Measurements from ENCODE around the gene FAM120A. TPM values are rescaled to one million over a fixed set of nuclear protein-coding genes. Genes with fewer than 3 reads are reported as not detected.

Gene FAM120A
- total RNA-seq, 1 experiment from 2014 or later, result 60.5 TPM

DNA sequence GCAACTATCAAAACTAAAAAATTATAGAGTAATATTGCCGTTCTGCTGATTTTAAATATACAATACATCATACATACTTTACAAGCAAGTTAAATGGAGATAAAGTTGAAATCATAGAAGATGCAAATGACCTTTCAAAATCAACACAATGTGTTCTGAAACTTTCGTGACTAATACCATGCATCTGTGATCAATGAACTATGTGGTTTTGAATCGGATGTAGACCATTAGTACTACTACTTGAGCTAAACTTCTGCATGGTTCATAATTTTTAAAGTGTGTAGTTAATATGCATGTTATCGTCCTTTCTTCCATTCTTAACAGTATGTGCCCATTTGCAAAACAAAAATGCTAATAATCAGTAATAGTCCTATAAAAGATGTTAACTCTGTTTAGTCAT is 113.6 kb downstream of the FAM120A start:
- DNase-seq (ENCODE audit: low read depth, low spot score), result no peak
- in situ Hi-C loops (cut with HindIII; ENCODE audit: low pct_unique_long_range_greater_than_20kb, low sequenced_read_pairs), result no loop called here

DNA sequence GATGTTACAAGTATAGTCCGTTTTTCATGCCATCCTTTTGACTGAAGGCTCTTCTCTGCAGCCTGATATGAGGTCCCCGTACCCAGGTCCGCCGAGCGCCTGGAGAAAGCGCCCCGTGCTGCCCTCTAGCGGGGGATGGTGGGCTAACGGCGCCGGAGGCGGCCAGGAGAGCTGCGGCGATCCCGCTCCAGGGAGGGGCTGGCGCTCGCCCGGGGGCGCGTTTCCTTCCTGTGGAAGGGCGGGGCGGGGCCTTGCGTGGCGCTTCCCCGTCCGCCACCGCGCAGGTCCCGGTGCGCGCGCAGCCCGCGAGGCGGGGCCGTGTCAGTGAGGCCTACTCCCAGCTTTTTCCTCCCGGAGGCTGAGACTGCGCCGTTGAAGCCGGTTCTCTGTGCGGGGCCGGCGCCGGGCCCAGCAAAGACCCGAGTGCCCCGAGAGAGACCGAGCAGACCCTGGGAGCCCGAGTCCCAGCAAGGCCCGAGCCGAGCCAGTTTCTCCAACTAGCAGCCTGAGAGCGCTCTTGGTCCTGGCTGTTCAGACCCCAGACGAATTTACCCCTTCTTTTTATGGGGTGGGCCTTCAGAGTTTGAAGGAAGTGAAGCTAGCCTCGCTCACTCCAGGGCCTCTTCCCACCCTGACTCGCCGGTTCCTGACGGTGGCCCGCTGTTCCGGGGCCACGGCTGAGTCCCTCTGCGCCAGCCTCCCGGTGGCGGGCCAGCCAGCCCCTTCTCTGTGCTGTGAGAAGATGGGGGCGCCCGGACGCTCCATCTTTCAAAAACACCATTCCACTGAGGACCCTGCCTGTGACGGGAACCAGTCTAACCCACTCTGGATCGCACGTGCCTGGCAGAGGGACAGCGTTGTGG is 115.2 kb downstream of the FAM120A start:
- DNase-seq (ENCODE audit: low read depth, low spot score), result peak; percentile 91
- in situ Hi-C loops (cut with HindIII; ENCODE audit: low pct_unique_long_range_greater_than_20kb, low sequenced_read_pairs), result no loop called here

DNA sequence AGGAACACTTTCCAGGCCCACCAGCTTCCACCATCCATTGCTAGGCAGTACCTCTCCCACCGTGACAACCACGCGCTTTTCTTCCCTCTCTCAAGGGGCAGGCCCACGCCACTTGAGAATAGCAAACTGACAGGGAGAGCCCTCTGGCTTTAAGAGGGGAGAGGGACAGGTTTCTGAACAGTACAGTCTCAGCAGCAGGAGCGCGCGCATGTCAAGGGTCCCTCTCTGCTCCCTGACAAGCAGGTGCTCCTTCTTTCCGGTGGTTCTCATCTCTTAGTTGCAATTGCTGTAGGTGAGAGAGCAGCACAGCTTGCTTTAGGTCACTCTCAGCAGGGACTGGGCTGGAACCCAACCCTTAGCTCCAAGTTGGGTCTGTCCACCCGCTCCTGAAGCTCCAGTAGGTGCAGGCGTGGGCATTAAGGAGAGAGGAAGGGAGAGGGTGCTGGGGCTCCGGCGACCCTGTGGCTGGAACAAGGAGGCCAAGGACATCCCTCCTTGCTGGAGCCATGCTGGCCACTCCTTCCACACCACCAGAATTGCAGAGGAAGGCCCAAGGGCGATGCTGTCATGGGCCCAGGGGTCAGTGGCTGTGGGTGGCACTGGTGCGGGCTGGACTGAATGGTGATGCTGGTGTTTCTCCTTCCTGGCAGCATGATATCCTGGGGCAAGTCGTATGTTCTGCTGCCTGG is 115.9 kb downstream of the FAM120A start:
- DNase-seq (ENCODE audit: low read depth, low spot score), result no peak
- in situ Hi-C loops (cut with HindIII; ENCODE audit: low pct_unique_long_range_greater_than_20kb, low sequenced_read_pairs), result no loop called here

DNA sequence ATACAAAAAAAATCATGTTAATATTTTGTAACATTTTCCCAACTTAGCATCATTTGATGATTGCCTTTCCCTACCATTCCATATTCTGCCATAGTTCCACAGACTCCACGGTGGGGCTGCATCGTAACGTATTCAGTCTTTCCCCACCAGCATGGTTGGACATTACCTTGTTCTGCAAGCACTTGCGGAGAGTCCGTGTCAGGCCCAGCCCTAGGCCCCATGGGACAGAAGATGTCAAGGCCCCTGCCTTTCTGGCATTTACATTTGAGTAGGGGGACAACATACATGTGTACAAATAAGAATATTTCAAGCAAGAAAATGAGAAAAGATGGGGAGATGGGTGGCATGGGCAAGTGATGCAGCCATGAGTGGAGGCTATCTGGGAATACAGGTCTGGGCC is 116.7 kb downstream of the FAM120A start:
- no peak for DNase-seq (ENCODE audit: low read depth, low spot score)
- in situ Hi-C loops (cut with HindIII; ENCODE audit: low pct_unique_long_range_greater_than_20kb, low sequenced_read_pairs), result no loop called here

DNA sequence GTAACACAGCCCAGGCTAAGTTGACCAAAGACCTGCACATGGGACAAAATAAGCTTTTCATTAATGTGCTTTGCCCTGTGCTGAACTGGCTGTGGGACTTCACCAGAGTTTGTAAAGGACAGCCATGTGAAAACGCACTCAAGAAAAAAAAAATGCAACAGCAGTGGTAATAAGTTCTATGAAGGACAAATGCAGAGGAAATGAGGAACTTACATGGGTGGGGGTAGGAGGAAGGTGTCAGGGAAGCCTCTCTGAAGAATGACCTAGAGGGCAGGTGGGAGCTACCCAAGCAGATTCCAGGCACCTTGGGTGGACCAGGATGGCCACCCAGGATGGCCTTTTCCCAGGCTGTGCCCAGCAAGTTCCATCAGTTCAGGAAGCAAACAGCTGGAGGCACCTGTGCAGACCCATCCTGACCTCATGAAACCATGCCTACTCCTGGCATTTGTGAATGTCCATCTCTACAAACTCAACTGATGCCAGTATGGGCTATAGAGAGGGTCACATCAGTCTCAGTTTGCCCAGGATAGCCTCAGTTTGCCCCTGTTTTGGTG is 118.2 kb downstream of the FAM120A start:
- in situ Hi-C loops (cut with HindIII; ENCODE audit: low pct_unique_long_range_greater_than_20kb, low sequenced_read_pairs), result no loop called here
- no peak for DNase-seq (ENCODE audit: low read depth, low spot score)

DNA sequence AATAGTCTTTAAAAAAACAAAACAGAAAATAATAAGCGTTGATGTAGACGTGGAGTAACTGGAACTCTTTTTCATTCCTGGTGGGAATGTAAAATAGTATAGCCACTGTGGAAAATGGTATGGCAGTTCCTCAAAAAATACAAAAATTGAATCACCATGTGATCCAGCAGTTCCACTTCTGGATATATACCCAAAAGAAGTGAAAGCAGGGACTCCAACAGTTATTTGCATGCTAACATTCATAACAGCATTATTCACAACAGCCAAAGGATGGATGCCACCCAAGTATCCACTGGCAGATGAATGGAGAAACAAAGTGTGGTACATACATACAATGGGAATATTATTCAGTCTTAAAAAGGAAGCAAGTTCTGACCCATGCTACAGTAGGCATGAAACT is 120.7 kb downstream of the FAM120A start:
- in situ Hi-C loops (cut with HindIII; ENCODE audit: low pct_unique_long_range_greater_than_20kb, low sequenced_read_pairs), result no loop called here
- DNase-seq (ENCODE audit: low read depth, low spot score), result no peak

DNA sequence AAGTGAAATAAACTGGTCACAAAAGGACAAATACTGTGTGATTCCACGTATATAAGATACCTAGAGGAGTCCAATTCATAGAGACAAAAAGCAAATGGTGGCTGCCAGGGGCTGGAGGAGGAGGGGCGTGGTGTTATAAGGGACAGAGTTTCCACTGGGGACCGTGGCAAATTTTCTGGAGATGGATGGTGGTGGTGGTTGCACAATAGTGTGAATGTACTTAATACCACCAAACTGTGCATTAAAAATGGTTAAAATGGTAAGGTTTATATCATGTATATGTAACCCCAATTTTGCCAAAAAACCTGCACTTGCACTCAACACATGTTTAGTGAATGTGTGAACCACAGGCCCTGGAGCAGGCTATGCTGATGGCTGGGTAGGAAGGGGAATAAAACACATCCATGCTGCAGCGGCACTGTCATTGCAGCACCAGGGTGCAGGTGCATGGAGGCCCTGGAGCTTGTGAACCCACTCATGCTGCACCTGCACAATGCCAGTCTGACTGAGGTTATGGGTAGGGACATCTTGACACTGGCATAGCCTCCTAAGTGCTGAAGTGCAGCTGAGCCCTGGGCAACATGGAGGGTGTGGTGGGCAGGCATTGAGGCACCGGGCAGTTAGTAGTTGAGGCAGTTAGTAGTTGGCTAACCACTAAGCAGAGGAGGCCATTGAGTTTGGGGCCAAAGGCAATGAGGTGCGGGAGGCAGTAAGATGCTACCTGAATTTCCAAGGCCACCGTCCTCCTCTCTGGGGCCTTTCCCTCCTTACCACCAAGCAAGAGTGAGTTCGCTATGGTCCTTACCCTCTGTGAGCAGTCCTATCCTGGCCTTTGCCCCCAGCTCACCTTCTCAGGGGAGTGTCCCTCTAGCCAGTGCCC is 121.4 kb downstream of the FAM120A start:
- in situ Hi-C loops (cut with HindIII; ENCODE audit: low pct_unique_long_range_greater_than_20kb, low sequenced_read_pairs), result no loop called here
- DNase-seq (ENCODE audit: low read depth, low spot score), result no peak

DNA sequence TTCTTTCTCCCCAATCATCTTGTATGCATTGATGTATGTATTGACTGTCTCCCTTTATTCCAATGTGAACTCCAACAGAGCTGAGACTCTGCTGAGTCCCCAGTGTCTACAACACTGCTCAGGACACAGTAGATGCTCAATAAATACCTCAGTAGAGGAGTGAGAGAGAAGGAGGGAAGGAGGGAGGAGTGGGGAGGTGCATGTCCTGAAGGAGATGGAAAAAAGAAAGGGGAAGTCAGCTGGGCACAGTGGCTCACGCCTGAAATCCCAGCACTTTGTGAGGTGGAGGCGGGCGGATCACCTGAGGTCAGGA is 122.0 kb downstream of the FAM120A start:
- DNase-seq (ENCODE audit: low read depth, low spot score), result no peak
- in situ Hi-C loops (cut with HindIII; ENCODE audit: low pct_unique_long_range_greater_than_20kb, low sequenced_read_pairs), result no loop called here

DNA sequence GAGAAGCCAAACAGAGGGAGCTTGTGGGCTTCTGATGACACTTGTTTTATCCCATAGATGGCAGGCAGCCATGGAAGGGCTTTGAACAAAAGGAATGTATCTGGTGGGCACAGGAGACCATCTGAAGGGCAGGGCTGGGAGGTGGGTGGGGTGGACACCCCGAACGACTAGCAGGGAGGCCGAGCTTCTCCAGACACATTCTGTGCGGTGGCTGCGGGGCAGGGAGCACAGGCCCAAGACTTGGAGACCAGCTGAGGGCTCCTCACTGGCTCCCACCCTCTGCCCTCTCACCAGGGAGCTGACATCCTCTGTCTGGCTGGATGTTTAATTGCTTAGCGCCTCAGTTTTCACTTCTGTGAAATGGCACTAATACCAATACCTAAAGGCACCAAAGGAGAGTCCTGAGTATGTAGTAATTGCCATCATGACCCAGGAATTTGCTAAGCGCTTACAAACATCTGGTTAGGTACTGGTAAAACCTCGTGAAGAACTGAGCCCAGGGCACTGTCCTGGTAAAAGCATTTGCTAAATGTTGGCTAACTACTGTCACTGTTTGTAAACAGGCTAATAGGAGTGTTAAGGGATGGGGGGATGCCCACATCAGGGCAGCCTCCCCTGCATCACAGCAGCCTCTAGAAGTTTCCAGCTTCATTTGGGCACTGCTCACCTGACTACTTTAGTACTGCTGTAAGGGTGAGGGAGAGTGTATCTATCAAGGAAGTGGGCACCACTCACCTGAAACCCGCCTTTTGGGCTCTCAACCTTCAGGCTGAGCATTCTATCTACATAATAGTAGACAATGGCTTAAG is 122.8 kb downstream of the FAM120A start:
- in situ Hi-C loops (cut with HindIII; ENCODE audit: low pct_unique_long_range_greater_than_20kb, low sequenced_read_pairs), result no loop called here

DNA sequence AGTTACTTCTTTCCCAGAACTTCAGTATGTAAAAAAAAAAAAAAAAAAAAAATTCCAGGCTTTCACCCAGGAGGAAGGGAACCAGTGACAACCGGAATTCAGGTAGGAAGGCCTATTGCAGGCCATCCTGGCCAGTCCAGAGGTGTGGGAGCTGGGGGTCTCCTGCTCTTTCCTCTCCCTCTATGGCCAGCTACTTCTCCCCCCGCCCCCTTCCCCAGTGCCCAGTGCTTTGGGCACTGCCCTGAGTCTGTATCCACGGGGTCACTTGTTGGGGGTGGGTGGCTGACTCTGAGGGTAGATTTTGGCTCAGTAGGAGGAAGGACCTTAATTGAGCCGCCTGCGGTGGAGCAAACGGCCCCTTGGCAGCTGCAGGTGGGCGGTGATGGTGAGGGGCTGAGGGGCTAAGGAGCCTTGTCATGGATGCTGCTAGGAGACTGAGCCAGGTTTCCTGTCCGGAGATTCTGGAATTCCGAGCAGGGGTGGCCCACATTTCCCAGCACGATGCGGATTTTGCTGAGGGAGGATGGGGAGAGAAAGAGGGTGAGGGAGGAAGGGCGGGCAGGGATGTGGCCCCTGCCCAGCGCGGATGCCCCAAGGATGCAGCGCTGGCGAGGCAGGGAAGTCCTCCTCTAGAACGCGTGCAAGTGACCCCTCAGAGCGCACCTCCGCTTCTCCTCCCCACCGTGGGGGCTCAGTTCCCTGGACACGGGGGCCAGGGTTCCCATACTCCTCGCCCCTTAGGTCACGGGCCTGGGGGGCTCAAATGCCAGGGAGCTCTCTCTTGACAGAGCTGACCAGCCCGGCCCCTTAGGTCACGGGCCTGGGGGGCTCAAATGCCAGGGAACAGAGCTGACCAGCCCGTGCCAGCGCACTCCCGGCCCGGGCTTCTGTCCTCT is 123.7 kb downstream of the FAM120A start:
- in situ Hi-C loops (cut with HindIII; ENCODE audit: low pct_unique_long_range_greater_than_20kb, low sequenced_read_pairs), result no loop called here
- no peak for DNase-seq (ENCODE audit: low read depth, low spot score)

More for the DNA sequence above, 122.8 kb downstream of the FAM120A start:
- no peak for DNase-seq (ENCODE audit: low read depth, low spot score)

DNA sequence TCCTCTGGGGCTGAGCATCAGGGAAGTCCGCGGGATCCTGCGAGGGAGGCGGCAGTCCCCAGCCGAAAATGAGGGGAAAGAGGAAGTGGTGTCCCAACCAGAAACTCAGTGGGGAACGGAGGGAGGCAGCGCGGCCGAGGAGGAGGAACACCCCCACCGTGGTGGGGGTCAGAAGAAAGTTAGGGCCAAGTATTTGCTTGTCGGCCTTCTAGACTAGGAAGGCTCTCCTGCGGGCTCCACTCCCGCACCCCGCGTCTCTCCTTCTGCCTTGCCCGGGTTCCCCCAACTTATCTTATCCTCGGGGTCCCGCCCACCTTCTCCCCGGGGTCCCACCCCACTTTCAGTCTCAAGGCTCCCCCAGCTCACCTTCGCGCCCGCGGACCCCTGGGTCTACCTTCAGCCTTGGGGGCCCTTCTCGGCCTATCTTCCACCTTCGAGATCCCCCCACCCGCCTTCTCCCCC is 124.3 kb downstream of the FAM120A start:
- no peak for DNase-seq (ENCODE audit: low read depth, low spot score)
- in situ Hi-C loops (cut with HindIII; ENCODE audit: low pct_unique_long_range_greater_than_20kb, low sequenced_read_pairs), result no loop called here

DNA sequence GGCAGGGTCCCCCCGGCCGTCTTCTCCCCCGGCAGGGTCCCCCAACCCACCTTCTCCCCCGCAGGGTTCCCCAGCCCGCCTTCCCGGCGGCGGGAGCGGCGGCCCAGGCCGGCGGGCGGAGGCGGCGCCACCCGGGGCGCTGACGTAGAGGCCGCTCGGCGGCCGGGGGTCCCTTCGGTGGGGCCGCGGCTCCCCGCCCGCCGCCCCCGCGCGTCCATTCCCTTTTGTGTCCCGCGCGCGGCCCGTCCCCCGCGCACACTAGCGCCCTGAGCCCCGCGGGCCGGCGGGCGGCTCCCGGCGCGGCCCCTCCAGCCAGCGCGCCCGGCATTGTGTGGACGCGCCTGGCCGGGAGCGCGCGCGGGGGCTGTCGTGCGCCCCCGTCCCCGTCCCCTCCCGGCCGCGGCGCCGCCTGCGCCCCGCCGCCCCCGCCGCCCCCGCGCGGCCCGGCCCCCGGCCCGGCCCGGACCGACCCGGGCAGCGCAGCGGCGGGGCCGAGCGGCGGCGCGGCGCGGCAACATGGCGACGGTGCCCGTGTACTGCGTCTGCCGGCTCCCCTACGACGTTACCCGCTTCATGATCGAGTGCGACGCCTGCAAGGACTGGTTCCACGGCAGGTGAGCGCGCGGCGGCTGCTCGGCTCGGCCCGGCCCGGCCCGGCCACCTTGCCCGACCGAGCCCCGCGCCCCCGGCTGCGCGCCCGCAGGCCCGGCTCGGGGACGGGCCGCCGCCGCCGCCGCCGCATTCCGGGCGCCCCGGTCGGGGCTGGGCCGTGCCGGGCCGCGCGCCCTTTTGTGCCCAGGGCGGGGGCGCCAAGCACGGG is 125.0 kb downstream of the FAM120A start, which contains the start of gene PHF2:
Gene PHF2, plus strand, starts transcription at position 327 of the 820 bp plus-strand sequence. Its CDS starts 190 bp downstream, at position 517.
- DNase-seq (ENCODE audit: low read depth, low spot score), result no peak
- in situ Hi-C loops (cut with HindIII; ENCODE audit: low pct_unique_long_range_greater_than_20kb, low sequenced_read_pairs), result no loop called here

DNA sequence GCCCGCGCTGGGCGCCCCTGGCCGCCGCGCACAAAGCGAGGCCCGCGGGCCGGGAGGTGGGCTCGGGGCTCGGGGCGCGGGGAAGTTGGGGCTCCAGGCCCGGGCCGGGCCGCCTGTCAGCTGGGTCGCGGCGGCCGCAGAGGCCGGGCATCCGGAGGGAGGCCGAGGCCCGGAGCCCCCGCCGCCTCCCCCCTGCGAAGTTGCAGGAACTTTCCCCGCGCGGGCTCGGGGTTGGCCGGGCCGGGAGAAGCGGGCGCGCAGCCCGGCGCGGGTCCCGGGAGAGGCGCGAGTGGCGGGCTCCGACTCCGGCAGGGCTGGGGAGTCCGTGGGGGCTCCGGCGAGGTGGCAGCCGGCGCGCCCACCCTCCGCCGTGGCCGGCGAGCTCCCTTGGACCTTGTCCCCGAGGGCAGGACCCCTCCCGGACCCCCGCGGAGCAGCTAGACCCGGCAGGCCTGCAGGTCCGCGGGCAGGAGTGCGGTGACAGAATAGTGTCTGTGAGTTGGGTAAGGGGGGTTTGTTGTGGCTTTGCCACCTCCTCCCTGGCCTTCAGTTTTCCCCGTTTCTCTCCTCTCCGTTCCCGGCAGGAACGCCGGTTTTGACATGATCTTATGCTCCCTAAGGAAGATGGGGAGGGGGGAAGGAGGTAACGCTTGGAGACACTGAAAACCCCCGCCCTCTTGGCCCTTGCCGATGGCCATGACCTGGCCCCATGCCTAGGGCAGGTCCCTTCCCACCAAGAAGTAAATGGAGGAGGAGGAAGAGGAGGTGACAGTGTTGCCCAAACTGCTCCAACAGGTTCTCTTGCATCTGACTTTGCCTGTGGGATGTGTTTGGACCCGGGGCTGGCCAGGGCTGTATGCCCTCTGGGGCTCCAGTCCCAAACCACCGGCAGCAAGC is 125.8 kb downstream of the FAM120A start:
- in situ Hi-C loops (cut with HindIII; ENCODE audit: low pct_unique_long_range_greater_than_20kb, low sequenced_read_pairs), result no loop called here
- no peak for DNase-seq (ENCODE audit: low read depth, low spot score)

DNA sequence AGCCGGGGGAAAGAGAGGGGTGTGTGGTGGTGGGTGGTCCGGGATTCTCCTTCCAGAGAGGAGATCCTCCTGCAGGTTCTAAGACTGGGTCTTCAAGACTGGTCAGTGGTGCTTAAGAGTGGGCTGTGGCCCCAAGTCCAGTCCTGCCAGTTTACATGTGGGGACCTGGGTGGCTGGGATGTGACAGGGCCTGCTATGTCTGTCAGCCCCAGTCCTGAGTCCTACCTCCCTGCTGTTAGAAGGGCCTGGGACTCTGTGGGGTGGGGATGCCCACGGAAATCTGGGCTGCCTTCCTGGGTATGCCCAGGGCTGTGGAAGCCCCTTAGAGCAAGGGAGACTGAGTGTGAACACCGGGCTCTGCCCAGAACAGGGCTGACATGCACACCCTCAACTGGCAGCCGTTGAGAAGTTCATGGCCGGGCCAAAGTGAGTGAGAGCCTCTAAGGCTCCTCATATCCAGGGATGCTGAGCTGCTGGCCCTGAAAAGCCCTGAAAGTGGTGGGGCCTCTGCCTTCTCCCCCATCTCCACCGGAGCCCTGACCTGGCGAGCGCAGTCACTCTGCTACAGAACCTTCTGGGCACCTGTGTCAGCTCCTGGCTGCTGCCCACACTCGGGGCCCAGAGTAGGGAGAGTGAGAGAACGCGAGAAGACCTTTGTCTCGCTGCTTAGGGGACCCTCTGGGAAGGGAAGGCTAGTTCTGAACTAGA is 126.6 kb downstream of the FAM120A start:
- in situ Hi-C loops (cut with HindIII; ENCODE audit: low pct_unique_long_range_greater_than_20kb, low sequenced_read_pairs), result no loop called here
- DNase-seq (ENCODE audit: low read depth, low spot score), result no peak

All from SK-MEL-5 (cell line).